Liver (tissue), 9 donors: ENCODE measurements around the gene SORL1. TPM values are rescaled to one million over a fixed set of nuclear protein-coding genes. Genes with fewer than 3 reads are reported as not detected.
A peak's percentile ranks its signal among the peaks of the same experiment; 100 is the strongest.

Experiments used
- DNase-seq: peaks from one replicate; pipeline ENCODE4 v3.0.0-alpha.2; 2017; ENCODE audit warnings: low spot score
- H3K27ac ChIP-seq, 2 donors: one replicate each; pipeline ENCODE4 v1.7.0; 2013; ENCODE audit warnings: inconsistent platforms in 2 of 2, low read length in 2 of 2, control low read depth in 1 of 2, low read depth in 1 of 2, mild to moderate bottlenecking in 1 of 2
- H3K27me3 ChIP-seq, 4 donors: one replicate each; pipeline versions ENCODE4 v1.6.1 to v1.7.0; 2013; ENCODE audit warnings: low read length in 3 of 4, inconsistent platforms in 1 of 4, mild to moderate bottlenecking in 1 of 4, moderate library complexity in 1 of 4; ENCODE audit not compliant: control insufficient read depth in 4 of 4, insufficient read depth in 4 of 4
- H3K36me3 ChIP-seq, 4 donors: one replicate each; pipeline versions ENCODE4 v1.6.1 to v1.7.0; 2013; ENCODE audit warnings: low read length in 3 of 4, mild to moderate bottlenecking in 3 of 4, low read depth in 1 of 4, moderate library complexity in 1 of 4; ENCODE audit not compliant: control insufficient read depth in 4 of 4, insufficient read depth in 3 of 4
- H3K4me1 ChIP-seq, 4 donors: one replicate each; pipeline versions ENCODE4 v1.6.1 to v1.7.0; 2013; ENCODE audit warnings: low read length in 3 of 4, mild to moderate bottlenecking in 3 of 4, moderate library complexity in 1 of 4; ENCODE audit not compliant: control insufficient read depth in 4 of 4, insufficient read depth in 4 of 4
- H3K4me3 ChIP-seq, 3 donors: one replicate each; pipeline versions ENCODE4 v1.6.1 to v1.7.0; 2013; ENCODE audit warnings: low read length in 3 of 3, control low read depth in 1 of 3, low read depth in 1 of 3, mild to moderate bottlenecking in 1 of 3
- H3K9ac ChIP-seq, 2 donors: one replicate each; pipeline ENCODE4 v1.7.0; 2013; ENCODE audit warnings: low read length in 2 of 2, mild to moderate bottlenecking in 2 of 2, moderate library complexity in 2 of 2, control low read depth in 1 of 2, low read depth in 1 of 2
- H3K9me3 ChIP-seq, 4 donors: one replicate each; pipeline versions ENCODE4 v1.6.1 to v1.7.0; 2013; ENCODE audit warnings: low read length in 3 of 4; ENCODE audit not compliant: control insufficient read depth in 4 of 4
- FOXA2 ChIP-seq: IDR thresholded peaks from 2 replicates; pipeline ENCODE4 v1.6.1; 2016; ENCODE audit warnings: antibody characterized with exemption
- GABPA ChIP-seq, 2 donors: IDR thresholded peaks in 1 of 2; conservative IDR thresholded peaks in 1 of 2; 2 replicates each; pipeline ENCODE4 v1.6.1; 2016; ENCODE audit warnings: antibody characterized with exemption in 2 of 2, mild to moderate bottlenecking in 1 of 2, moderate library complexity in 1 of 2
- JUND ChIP-seq, 2 donors: IDR thresholded peaks; 2 replicates each; pipeline ENCODE4 v1.6.1; 2016; ENCODE audit warnings: antibody characterized with exemption in 2 of 2
- MAX ChIP-seq: IDR thresholded peaks from 2 replicates; pipeline ENCODE4 v1.6.1; 2016; ENCODE audit warnings: antibody characterized with exemption
- REST ChIP-seq: IDR thresholded peaks from 2 replicates; pipeline ENCODE4 v1.6.1; 2016; ENCODE audit warnings: antibody characterized with exemption, mild to moderate bottlenecking
- SP1 ChIP-seq: IDR thresholded peaks from 2 replicates; pipeline ENCODE4 v1.6.1; 2018; ENCODE audit warnings: antibody characterized with exemption, mild to moderate bottlenecking
- TAF1 ChIP-seq: conservative IDR thresholded peaks from 2 replicates; pipeline ENCODE4 v1.6.1; 2016; ENCODE audit warnings: antibody characterized with exemption, mild to moderate bottlenecking
- YY1 ChIP-seq: IDR thresholded peaks from 2 replicates; pipeline ENCODE4 v1.6.1; 2016; ENCODE audit warnings: antibody characterized with exemption, mild to moderate bottlenecking
- ZBTB33 ChIP-seq: IDR thresholded peaks from 2 replicates; pipeline ENCODE4 v1.6.1; 2016; ENCODE audit warnings: antibody characterized with exemption
- WGBS: extraction: QIAGEN DNeasy Blood & Tissue Kit; methylation state at CpG from one replicate; pipeline ENCODE4 v1.1.7; 2013; 5-methylcytosine and 5-hydroxymethylcytosine counted together
- polyA plus RNA-seq, 2 donors: library from polyadenylated mRNA; stranded (reverse) in 1 of 2; unstranded in 1 of 2; fragments of 200-250 nt in 1 of 2; fragments of >200 nt in 1 of 2; fragmentation: Nextera tagmentation in 1 of 2; extraction: Ambion mirVana in 1 of 2; gene quantifications; one replicate each; pipeline versions ENCODE4 v1.2.1 to v1.2.3, GENCODE V29; 2013 to 2015
- total RNA-seq, 2 donors: library from RNA; depleted of rRNA; stranded (reverse); fragments of >200 nt; gene quantifications; one replicate each; pipeline ENCODE4 v1.2.3, GENCODE V29; 2014
- donor health status: healthy.
- donor health status: healthy.
- donor health status: healthy.
- donor health status: healthy.
- donor health status: healthy.

Gene SORL1
- total and polyA plus RNA-seq, 4 donors = 14.6 to 124 (median 25.4) TPM

- no peak overlapping the region for H3K9ac ChIP-seq
- H3K36me3 ChIP-seq = peaks cover 14 to 84% (median 73%) of the 10 kb centered on the region in 4 donors
- H3K27me3 ChIP-seq = no peaks in the 10 kb centered on the region
- H3K9me3 ChIP-seq = no peaks in the 10 kb centered on the region
- DNase-seq = no peak
- peaks cover 2 to 19% (median 11%) of the 10 kb centered on the region in 4 donors for H3K4me1 ChIP-seq
- no peak overlapping the region for H3K4me3 ChIP-seq
- peak; percentile 97 for TF ChIP-seq REST
- TF ChIP-seq JUND (IDR thresholded peaks at IDR 0.05) = no peak
- H3K27ac ChIP-seq = no peak overlapping the region
- WGBS = 26% methylated on average over 2 of the region's 2 CpGs
Observed at GRCh38 chr11:121603316-121603715, 151.2 kb downstream of the SORL1 start.

GRCh38 chr11:121604152-121604551, 152.0 kb downstream of the SORL1 start:
- Histone ChIP-seq H3K36me3 (peaks cover 14 to 86% (median 76%) of the 10 kb centered on the region in 4 donors), H3K9ac (no peak overlapping the region), H3K4me1 (peaks cover 2 to 19% (median 11%) of the 10 kb centered on the region in 4 donors), H3K27ac (no peak overlapping the region), H3K27me3 (no peaks in the 10 kb centered on the region), H3K9me3 (no peaks in the 10 kb centered on the region), H3K4me3 (no peak overlapping the region)
- no peak for DNase-seq
- 93% methylated on average over 13 of the region's 13 CpGs for WGBS
- TF ChIP-seq MAX = no peak
- no peak for TF ChIP-seq GABPA (IDR thresholded peaks at IDR 0.05 in 1 of 2, conservative IDR thresholded peaks at IDR 0.05 in 1 of 2)
- no peak for TF ChIP-seq ZBTB33
- no peak for TF ChIP-seq FOXA2
- TF ChIP-seq SP1 = no peak
- TF ChIP-seq JUND (IDR thresholded peaks at IDR 0.05) = no peak
- TF ChIP-seq TAF1 = no peak
- no peak for TF ChIP-seq YY1
- no peak for TF ChIP-seq REST
